DND-41 (cell line): Measurements from ENCODE around the gene PRKCZ.

Experiments used
- ATAC-seq: fragments of 200-7000 bp; cut with Tn5 transposase; 3 replicates; pipeline ENCODE4 v1.9.1; 2021; ENCODE audit warnings: low read depth; ENCODE audit not compliant: insufficient read depth
- DNase-seq: peaks from one replicate; pipeline ENCODE4 v3.0.0-alpha.2; 2020
- H2AFZ ChIP-seq: 2 replicates; pipeline ENCODE4 v1.6.0; 2012; ENCODE audit warnings: low read depth, low read length
- H3K27ac ChIP-seq: 2 replicates; pipeline ENCODE4 v1.5.1; 2012; ENCODE audit warnings: low read length, inconsistent platforms
- H3K27me3 ChIP-seq: fragments of 200-600 bp; sonication (generic); 2 replicates; pipeline ENCODE4 v1.6.0; 2012; ENCODE audit warnings: low read length, mild to moderate bottlenecking, inconsistent platforms; ENCODE audit not compliant: insufficient read depth, poor library complexity
- H3K36me3 ChIP-seq: 2 replicates; pipeline ENCODE4 v1.5.1; 2012; ENCODE audit warnings: low read length, inconsistent platforms; ENCODE audit not compliant: insufficient read depth
- H3K4me1 ChIP-seq: 2 replicates; pipeline ENCODE4 v1.5.1; 2012; ENCODE audit warnings: mild to moderate bottlenecking, low read length; ENCODE audit not compliant: insufficient read depth
- H3K4me2 ChIP-seq: 2 replicates; pipeline ENCODE4 v1.6.0; 2012; ENCODE audit warnings: mild to moderate bottlenecking, moderate library complexity, low read length, inconsistent platforms; ENCODE audit not compliant: insufficient read depth
- H3K4me3 ChIP-seq, 2 experiments: fragments of 200-600 bp in 1 of 2; shearing (Covaris generic) in 1 of 2; 2 replicates each; pipeline ENCODE4 v1.5.1; 2012 to 2016; ENCODE audit warnings: inconsistent platforms in 2 of 2, low read length in 2 of 2, mild to moderate bottlenecking in 2 of 2, low read depth in 1 of 2, moderate library complexity in 1 of 2
- H3K79me2 ChIP-seq: 2 replicates; pipeline ENCODE4 v1.6.0; 2012; ENCODE audit warnings: low read length, inconsistent platforms; ENCODE audit not compliant: insufficient read depth
- H3K9ac ChIP-seq: 2 replicates; pipeline ENCODE4 v1.6.0; 2012; ENCODE audit warnings: low read depth, mild to moderate bottlenecking, inconsistent platforms, low read length, moderate library complexity
- H3K9me3 ChIP-seq: 2 replicates; pipeline ENCODE4 v1.5.1; 2012; ENCODE audit warnings: low read length, moderate library complexity, mild to moderate bottlenecking, inconsistent platforms; ENCODE audit not compliant: insufficient read depth, severe bottlenecking
- H4K20me1 ChIP-seq: 2 replicates; pipeline ENCODE4 v1.6.0; 2012; ENCODE audit warnings: low read length; ENCODE audit not compliant: insufficient read depth
- EZH2 ChIP-seq: IDR thresholded peaks from 3 replicates; pipeline ENCODE4 v1.6.1; 2012; ENCODE audit warnings: borderline replicate concordance, low read depth, mild to moderate bottlenecking, moderate library complexity, low read length, inconsistent platforms; ENCODE audit not compliant: severe bottlenecking
- TF ChIP-seq, protein P1 (sequence below): IDR thresholded peaks from 2 replicates; pipeline ENCODE4 v1.5.1; 2012; ENCODE audit warnings: borderline replicate concordance, low read length, moderate library complexity, mild to moderate bottlenecking; ENCODE audit not compliant: poor library complexity, severe bottlenecking; ENCODE audit errors: extremely low read depth

Gene PRKCZ

DNA sequence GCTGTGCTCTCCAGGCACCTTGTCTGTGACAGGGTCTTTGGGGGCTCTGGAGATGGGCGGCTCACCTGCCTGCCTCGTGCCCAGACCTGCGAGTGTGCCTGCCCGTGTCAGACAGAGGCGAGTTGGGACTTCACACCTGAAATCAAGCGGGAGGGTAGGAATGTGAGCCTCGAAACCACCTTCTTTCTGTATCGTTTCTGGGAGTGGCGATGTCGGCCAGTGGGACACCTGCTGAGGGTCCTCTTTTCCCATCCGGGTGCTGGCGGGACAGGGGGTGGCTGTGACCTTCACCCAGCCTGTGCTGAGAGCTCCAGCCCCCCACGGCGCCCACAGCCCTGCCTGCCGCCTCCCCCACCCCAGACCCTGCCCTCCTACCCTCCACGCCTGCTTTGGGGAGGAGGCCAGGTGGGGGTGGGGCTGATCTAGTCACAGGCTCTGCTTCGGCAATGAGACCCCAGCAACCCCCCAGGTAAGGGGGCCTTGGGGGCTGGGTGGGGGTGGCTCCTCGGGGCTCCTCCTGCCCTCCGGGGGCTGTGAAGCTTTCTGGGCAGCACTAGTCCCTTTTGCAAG lies 160.0 kb downstream of the PRKCZ start:
- ATAC-seq (no peak), DNase-seq (no peak)
- H3K9me3 ChIP-seq, result no peaks in the 10 kb centered on the region
- no peak overlapping the region for H3K9ac ChIP-seq
- H3K4me1 ChIP-seq, result peaks cover 4% of the 10 kb centered on the region
- no peak overlapping the region for H2AFZ ChIP-seq
- H3K4me3 ChIP-seq, result no peak overlapping the region
- no peaks in the 10 kb centered on the region for H3K27me3 ChIP-seq
- H3K27ac ChIP-seq, result no peak overlapping the region
- no peak overlapping the region for H3K4me2 ChIP-seq
- TF ChIP-seq EZH2, result no peak
- TF ChIP-seq, protein P1, sequence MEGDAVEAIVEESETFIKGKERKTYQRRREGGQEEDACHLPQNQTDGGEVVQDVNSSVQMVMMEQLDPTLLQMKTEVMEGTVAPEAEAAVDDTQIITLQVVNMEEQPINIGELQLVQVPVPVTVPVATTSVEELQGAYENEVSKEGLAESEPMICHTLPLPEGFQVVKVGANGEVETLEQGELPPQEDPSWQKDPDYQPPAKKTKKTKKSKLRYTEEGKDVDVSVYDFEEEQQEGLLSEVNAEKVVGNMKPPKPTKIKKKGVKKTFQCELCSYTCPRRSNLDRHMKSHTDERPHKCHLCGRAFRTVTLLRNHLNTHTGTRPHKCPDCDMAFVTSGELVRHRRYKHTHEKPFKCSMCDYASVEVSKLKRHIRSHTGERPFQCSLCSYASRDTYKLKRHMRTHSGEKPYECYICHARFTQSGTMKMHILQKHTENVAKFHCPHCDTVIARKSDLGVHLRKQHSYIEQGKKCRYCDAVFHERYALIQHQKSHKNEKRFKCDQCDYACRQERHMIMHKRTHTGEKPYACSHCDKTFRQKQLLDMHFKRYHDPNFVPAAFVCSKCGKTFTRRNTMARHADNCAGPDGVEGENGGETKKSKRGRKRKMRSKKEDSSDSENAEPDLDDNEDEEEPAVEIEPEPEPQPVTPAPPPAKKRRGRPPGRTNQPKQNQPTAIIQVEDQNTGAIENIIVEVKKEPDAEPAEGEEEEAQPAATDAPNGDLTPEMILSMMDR, result no peak
- no peaks in the 10 kb centered on the region; the same call in none of the 2 replicates for H4K20me1 ChIP-seq
- H3K79me2 ChIP-seq, result no peaks in the 10 kb centered on the region
- H3K36me3 ChIP-seq, result no peaks in the 10 kb centered on the region

GRCh38 chr1:2210786-2211185 lies 160.6 kb downstream of the PRKCZ start:
- H3K36me3 ChIP-seq, result no peaks in the 10 kb centered on the region
- no peak overlapping the region for H2AFZ ChIP-seq
- H3K27ac ChIP-seq, result no peak overlapping the region
- no peak overlapping the region for H3K9ac ChIP-seq
- no peak overlapping the region for H3K4me3 ChIP-seq
- H4K20me1 ChIP-seq, result peaks cover 1% of the 10 kb centered on the region
- no peak for ATAC-seq
- H3K79me2 ChIP-seq, result no peaks in the 10 kb centered on the region
- no peaks in the 10 kb centered on the region for H3K4me1 ChIP-seq
- H3K4me2 ChIP-seq, result no peak overlapping the region
- H3K27me3 ChIP-seq, result no peaks in the 10 kb centered on the region
- no peaks in the 10 kb centered on the region for H3K9me3 ChIP-seq
- TF ChIP-seq, protein P1, result no peak
- TF ChIP-seq EZH2, result no peak
- no peak for DNase-seq

DNA sequence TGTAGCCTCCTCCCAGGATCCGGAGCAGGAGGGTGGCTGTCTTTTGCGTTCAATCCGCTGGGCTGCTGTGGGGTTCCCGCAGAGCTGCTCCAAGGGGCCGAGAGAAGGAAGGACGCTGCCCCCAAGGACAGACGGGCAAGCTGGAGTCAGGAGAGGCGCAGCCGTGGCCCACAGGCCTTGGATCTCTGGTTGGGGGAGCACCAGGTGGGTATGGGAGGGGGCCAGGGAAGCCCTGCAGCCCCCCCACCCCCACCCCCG lies 162.0 kb downstream of the PRKCZ start:
- no peak overlapping the region for H3K4me3 ChIP-seq
- DNase-seq, result no peak
- peaks cover 11% of the 10 kb centered on the region for H4K20me1 ChIP-seq
- H3K4me2 ChIP-seq, result no peak overlapping the region
- no peaks in the 10 kb centered on the region for H3K27me3 ChIP-seq
- no peak overlapping the region for H2AFZ ChIP-seq
- H3K4me1 ChIP-seq, result no peaks in the 10 kb centered on the region
- no peaks in the 10 kb centered on the region for H3K36me3 ChIP-seq
- H3K9ac ChIP-seq, result no peak overlapping the region
- no peak for TF ChIP-seq EZH2
- TF ChIP-seq, protein P1, result no peak
- no peak overlapping the region for H3K27ac ChIP-seq
- H3K9me3 ChIP-seq, result no peaks in the 10 kb centered on the region
- no peaks in the 10 kb centered on the region for H3K79me2 ChIP-seq
- no peak for ATAC-seq
